SKM-1 (cell line): ENCODE data around the gene EFHC1.

ENCODE experiments used
- DNase-seq: peaks from one replicate; lab custom pipeline; 2025; ENCODE audit not compliant: unreplicated experiment; lab: John Stamatoyannopoulos, UW

Gene EFHC1

GRCh38 chr6:52500238-52501129 lies 80.3 kb downstream of the EFHC1 start:
- DNase-seq = no peak

- no peak for DNase-seq
Measured at GRCh38 chr6:52502306-52503029, 82.3 kb downstream of the EFHC1 start.

DNA sequence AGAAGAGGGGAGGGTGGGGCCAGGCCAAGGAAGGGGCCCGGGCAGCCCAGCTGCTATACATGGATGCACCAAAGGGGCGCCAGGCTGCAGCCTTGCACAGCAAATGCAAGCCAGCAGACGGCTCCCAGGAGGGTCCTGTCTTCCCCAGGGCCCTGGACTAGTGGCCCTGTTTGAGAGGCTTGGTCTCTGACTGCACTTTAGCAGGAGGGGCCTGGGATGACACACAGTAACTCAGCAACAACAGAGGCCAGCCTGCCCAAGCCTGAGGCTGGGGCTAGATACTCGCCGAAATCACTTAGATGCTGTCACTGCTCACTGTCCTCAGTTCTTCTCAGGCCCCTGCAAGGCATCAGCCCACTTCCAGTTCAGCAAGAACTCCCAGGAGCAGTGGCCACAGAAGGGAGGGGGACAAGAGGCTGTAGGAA lies 83.2 kb downstream of the EFHC1 start:
- no peak for DNase-seq

GRCh38 chr6:52503851-52504781 lies 84.0 kb downstream of the EFHC1 start:
- DNase-seq = no peak

DNA sequence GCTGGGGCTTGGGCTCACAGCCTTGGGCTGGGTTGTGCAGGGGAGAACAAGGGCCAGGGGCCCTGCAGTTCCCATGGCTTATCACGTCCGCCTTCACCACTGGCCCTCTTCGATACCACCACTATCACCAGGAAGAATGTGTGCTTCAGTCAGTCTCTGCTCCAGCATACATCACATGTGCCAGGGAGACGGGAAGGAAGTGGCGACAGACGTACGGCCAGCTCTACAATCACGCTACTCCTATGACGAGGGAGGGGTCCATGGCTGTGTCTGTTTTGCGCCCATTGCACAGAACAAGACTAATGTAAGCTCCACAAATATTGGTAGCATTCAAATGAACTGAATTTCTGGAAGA lies 84.6 kb downstream of the EFHC1 start:
- no peak for DNase-seq

DNA sequence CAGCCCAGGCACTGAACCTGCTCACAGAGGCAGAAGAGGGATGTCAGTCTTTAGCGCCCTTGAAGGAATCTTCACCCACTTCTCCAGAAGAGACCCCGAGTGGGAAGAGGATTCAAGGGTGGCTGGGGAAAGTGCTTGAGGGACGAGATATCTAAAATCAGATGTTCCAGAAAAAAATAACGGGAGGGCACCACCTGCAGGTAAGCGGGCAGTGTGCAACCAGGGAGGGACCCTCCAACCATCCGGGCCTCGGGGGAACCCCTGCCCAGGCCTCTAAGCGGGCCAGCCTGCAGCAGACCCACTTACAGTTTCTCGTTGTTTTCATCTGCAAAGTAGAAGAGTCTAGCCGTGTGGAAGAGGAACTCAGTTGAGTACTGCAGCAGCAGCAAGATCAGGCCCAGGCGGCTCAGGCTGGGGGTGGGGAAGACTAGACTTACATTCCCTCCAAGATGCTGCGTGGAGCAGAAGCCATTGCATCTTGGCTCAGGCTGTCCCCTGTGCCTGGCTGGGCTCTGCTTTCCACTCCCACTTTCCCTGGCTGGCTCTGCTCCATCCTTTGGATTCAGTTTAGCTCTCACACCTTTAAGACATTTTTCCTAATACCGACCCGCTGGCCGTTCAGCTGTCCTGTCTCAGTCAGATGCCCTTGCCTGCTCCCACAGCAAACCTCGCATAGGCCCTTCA lies 85.7 kb downstream of the EFHC1 start:
- DNase-seq = no peak

- no peak for DNase-seq
Measured at GRCh38 chr6:52506476-52506875, 86.3 kb downstream of the EFHC1 start.

GRCh38 chr6:52507557-52508260 lies 87.6 kb downstream of the EFHC1 start:
- no peak for DNase-seq

DNA sequence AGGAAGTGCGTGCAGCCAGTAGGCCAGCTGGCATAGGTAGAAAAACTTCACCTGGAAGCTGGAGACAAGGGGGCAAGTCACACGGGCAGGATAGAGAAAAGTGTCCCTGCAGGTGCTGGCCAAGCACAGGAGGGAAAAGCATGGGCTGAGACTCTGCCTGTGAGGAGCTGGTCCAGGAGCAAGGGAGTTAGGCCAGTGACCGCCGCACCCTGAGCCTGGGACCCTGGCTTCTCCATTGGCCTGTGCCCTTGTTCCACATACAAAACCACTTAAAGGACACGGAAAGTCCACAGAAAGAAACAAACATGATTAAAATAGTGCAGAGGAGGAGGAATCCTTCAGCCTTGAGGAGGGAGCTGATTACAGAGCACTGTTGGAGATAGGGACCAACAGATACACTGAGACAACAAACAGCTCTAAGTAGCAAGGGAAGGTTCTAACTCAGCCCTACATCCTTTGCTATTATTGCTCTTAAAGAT lies 88.2 kb downstream of the EFHC1 start:
- DNase-seq = no peak

DNA sequence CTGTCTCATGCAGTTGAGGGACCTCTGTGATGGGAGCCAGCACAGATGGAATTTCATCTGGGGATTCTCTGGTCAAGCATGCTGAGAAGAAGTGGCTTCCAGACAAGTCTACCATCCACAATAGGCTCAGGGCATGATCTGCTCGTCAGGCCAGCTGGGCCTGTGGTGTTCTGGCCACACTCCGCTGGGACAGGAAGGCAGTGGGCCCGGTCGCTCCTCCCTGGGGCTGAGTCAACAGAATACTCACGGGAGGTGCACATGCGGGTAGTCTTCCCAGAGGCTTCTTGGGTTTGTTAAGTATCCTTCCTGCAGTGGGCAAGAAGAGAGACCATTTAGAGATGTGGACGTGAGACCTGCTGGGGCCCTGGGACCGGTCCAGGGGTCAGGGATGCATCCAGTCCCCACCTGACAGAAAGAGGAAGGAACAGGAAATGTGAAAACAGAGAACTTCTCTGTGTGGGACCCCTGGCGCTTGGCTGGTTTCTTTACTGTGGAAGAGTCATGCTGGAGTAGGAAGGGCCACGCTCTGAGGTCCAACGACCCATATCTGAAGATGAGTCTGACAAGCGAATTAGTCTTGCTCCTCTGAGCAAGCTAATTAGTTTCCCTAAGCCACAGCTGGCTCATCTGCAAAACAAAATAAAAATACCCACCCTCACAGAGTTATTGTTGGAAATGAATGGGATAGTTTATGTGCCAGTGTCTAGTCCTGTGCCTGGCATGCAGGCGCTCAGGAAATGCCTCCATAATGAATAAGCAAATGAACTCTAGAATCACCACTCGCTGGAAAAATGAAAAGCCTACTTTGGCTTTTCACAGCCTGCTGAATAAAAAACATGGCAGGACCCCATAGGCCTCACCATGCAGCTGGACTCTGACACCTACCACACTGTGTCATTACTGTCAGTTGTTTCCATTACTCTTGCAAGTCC lies 89.4 kb downstream of the EFHC1 start:
- no peak for DNase-seq

DNA sequence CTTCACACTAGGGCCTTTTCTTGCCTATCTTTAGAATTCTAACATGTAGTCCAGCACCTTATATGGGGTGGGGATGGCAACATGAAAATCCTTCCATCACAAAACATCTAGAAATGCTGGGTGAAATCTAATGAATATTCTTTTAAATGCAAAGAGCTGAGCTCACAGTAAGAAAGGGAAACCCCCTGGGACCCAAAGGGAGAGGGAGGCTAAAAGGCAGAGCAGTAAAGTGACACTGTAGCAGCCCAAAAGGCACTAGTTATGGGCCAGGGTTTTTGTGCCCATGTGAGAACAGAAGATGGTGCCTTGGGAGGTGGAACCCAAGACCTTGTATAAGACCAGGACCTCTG lies 90.0 kb downstream of the EFHC1 start:
- no peak for DNase-seq

- DNase-seq = no peak
Measured at GRCh38 chr6:52511163-52511562, 91.0 kb downstream of the EFHC1 start.

DNA sequence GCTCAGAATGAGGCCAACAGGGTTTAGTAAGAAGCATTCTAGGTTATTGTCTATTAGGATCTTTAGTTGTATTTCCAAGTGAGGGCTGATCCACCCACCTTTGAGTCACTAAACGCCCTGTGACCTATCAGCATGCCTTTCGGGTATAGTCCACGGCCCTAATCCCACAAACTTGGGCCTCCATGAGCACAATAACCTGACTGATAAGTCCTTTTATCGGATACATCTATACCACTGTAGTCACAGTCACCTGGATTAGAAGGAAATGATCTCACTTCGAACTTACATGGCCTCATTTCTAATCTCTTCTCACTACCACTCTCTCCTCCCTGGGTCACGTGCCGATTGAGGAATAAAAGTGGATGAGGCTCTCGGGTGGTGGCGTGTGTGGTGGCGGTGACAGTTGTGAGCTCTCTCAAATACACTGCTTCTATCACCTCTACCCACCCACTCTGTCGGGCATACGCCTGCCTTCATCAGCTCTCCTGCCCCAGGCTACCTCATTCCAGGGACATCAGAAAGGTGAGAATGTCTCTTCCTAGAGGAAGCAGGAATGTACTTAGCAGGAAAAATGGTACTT lies 91.5 kb downstream of the EFHC1 start:
- no peak for DNase-seq

GRCh38 chr6:52512199-52512598 lies 92.1 kb downstream of the EFHC1 start:
- DNase-seq = no peak

- no peak for DNase-seq
Measured at GRCh38 chr6:52513464-52513863, 93.3 kb downstream of the EFHC1 start.

- no peak for DNase-seq
Measured at GRCh38 chr6:52513896-52514295, 93.8 kb downstream of the EFHC1 start.

GRCh38 chr6:52514514-52514913 lies 94.4 kb downstream of the EFHC1 start:
- DNase-seq = no peak

DNA sequence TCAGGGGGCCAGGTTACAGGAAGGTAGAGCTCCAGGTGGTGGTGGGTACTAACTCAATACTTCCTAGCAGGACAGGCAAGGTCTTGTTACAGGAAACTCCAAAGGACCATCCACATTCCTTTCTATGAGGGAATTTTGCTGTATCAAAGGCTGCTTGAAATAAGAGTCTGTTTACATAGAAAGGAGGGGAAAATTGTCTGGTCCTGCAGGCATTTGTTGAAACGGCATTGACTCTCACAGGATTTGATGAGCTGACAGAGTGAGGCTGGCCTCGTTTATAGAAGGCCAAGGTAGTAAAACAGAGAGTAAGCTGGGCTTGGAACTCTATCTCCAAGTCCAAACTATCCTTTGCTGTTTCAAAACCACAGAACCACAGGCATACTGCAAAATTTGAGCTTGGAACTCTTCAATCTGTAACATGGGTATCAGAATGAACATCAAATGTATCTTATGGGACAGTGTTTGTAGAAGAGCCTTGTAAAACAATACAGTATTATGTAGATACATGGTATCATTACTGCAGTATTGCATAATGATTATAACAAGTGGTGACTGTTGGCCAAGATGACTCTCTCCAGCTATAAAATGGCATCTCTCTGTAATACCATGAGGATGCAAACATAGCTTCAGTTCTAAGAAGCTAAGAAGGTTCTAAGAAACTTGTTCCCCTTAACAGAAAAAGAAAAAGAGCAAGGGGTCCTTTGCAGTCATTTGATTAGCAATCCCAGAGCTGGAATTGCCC lies 95.2 kb downstream of the EFHC1 start:
- DNase-seq = no peak
